OCI-LY7 (cell line): ENCODE data around the gene ERFE.

ENCODE experiments used
- EZH2phosphoT487 ChIP-seq: fragments of 200-600 bp; sonication (generic); IDR thresholded peaks from 2 replicates; pipeline ENCODE4 v1.6.1; 2018; ENCODE audit warnings: low read depth, borderline replicate concordance, mild to moderate bottlenecking, mixed run types, antibody characterized with exemption, low read length, moderate library complexity, mixed read lengths
- TF ChIP-seq, protein P1 (sequence below): fragments of 200-600 bp; sonication (generic); conservative IDR thresholded peaks from 2 replicates; pipeline ENCODE4 v1.5.1; 2014; ENCODE audit warnings: mild to moderate bottlenecking, antibody characterized with exemption, low read length, moderate library complexity, mixed read lengths

DNA sequence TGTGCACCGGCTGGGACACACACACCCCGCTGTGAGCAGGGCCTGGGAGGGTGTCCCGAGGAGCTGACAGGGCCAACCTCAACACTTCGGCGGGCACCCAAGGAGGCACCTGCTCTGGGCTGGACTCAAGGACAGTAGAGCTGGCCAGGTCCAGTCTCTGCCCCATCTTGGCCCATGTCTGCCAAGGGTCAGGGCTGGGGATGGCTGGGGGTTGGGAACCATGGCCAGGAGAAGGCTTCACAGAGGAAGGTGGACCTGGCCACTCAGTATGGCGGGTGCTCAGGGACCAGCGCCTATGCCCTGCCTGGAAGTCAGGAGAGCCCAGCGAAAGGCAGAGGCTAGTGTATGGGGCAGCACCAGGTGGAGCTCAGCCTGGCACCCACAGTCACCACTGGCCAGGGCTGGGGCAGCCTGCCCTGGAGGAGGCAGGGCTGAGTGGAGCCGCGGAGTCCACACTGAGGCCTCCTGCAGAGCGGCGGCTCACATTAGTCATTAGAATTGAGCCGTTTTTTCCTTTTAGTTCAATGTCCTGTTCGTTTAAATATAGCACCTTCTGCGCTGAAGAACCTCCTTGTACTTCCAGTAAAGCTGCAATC is 4.2 kb downstream of the ERFE start:
- TF ChIP-seq, protein P1, sequence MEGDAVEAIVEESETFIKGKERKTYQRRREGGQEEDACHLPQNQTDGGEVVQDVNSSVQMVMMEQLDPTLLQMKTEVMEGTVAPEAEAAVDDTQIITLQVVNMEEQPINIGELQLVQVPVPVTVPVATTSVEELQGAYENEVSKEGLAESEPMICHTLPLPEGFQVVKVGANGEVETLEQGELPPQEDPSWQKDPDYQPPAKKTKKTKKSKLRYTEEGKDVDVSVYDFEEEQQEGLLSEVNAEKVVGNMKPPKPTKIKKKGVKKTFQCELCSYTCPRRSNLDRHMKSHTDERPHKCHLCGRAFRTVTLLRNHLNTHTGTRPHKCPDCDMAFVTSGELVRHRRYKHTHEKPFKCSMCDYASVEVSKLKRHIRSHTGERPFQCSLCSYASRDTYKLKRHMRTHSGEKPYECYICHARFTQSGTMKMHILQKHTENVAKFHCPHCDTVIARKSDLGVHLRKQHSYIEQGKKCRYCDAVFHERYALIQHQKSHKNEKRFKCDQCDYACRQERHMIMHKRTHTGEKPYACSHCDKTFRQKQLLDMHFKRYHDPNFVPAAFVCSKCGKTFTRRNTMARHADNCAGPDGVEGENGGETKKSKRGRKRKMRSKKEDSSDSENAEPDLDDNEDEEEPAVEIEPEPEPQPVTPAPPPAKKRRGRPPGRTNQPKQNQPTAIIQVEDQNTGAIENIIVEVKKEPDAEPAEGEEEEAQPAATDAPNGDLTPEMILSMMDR, result no peak
- no peak for TF ChIP-seq EZH2phosphoT487
